EL (cell line): ENCODE measurements around the gene POU6F2.
"Not testable (repeated sequence)": the region's sequence is repeated elsewhere in the genome, so short reads cannot be mapped to it uniquely, and the experiment has no call there.

Experiments used
- DNase-seq: peaks from one replicate; pipeline ENCODE4 v3.0.0-alpha.2; 2016

The POU6F2 gene

GRCh38 chr7:39313974-39314373 lies 336.3 kb downstream of the POU6F2 start:
- no peak for DNase-seq

- no peak for DNase-seq
These were observed 339.4 kb downstream of the POU6F2 start for GRCh38 chr7:39317107-39317506.

- DNase-seq = no peak
These were observed 340.2 kb downstream of the POU6F2 start for GRCh38 chr7:39317896-39318295.

- DNase-seq = no peak
These were observed 343.5 kb downstream of the POU6F2 start for GRCh38 chr7:39321245-39321644.

GRCh38 chr7:39321909-39322498 lies 344.3 kb downstream of the POU6F2 start:
- no peak for DNase-seq

- DNase-seq = no peak
These were observed 346.5 kb downstream of the POU6F2 start for GRCh38 chr7:39324139-39324760.

GRCh38 chr7:39331607-39332006 lies 353.9 kb downstream of the POU6F2 start:
- DNase-seq = not testable (repeated sequence)

- DNase-seq = no peak
These were observed 354.4 kb downstream of the POU6F2 start for GRCh38 chr7:39332142-39332541.

- DNase-seq = no peak
These were observed 356.0 kb downstream of the POU6F2 start for GRCh38 chr7:39333701-39334100.

GRCh38 chr7:39336442-39336841 lies 358.7 kb downstream of the POU6F2 start:
- no peak for DNase-seq

- DNase-seq = no peak
These were observed 361.0 kb downstream of the POU6F2 start for GRCh38 chr7:39338716-39339115.

GRCh38 chr7:39339591-39339990 lies 361.9 kb downstream of the POU6F2 start:
- DNase-seq = no peak

- no peak for DNase-seq
These were observed 363.4 kb downstream of the POU6F2 start for GRCh38 chr7:39341083-39341482.

- no peak for DNase-seq
These were observed 365.1 kb downstream of the POU6F2 start for GRCh38 chr7:39342763-39343162.

- DNase-seq = no peak
These were observed 371.9 kb downstream of the POU6F2 start for GRCh38 chr7:39349452-39350123.

GRCh38 chr7:39353615-39354376 lies 376.1 kb downstream of the POU6F2 start:
- peak; percentile 4 for DNase-seq

- DNase-seq = no peak
These were observed 378.0 kb downstream of the POU6F2 start for GRCh38 chr7:39355664-39356063.

- DNase-seq = no peak
These were observed 378.6 kb downstream of the POU6F2 start for GRCh38 chr7:39356172-39356925.

- no peak for DNase-seq
These were observed 379.9 kb downstream of the POU6F2 start for GRCh38 chr7:39357648-39358047.

- DNase-seq = no peak
These were observed 382.3 kb downstream of the POU6F2 start for GRCh38 chr7:39360038-39360437.

GRCh38 chr7:39360766-39361165 lies 383.1 kb downstream of the POU6F2 start:
- no peak for DNase-seq

- DNase-seq = no peak
These were observed 388.1 kb downstream of the POU6F2 start for GRCh38 chr7:39365751-39366295.

GRCh38 chr7:39367451-39367850 lies 389.7 kb downstream of the POU6F2 start:
- DNase-seq = no peak
